T-helper 1 cell (primary cell): Measurements from ENCODE around the gene GALNT9.
"Not testable (repeated sequence)": the region's sequence is repeated elsewhere in the genome, so short reads cannot be mapped to it uniquely, and the experiment has no call there.

ENCODE experiments used
- DNase-seq, 5 donors: peaks; one replicate each; pipeline ENCODE4 v3.0.0-alpha.2; 2012 to 2020

GALNT9 gene

DNA sequence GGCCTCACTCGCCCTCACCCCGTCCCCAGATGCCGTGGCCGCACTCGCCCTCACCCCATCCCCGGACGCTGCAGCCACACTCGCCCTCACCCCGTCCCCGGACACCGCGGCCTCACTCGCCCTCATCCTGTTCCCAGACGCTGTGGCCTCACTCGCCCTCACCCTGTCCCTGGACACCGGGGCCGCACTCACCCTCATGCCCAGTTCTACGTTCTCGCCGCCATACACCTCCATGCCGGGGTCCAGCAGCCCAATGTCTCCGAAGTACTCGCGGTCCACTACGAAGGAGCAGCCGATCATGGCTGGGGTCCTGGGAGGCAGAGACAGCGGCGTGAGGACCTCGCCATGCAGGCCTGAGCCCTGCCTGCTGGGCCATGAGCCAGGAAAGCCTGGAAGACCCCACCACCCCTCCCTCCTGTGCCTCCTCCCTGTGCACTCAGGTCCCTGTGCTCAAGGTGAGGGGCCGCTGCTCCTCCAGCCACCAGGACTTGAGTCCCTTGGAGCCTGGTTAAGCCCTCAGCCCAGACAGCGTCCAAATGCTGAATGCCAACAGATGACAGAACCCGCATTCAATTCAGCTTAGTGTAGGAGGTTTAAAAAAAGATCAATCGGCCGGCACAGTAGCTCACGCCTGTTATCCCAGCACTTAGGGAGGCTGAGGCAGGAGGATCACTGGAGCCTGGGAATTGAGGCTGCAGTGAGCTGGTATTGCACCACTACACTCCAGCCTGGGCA lies 81.5 kb downstream of the GALNT9 start:
- DNase-seq, result no peak

- no peak for DNase-seq
Observed at GRCh38 chr12:132246997-132247717, 82.2 kb downstream of the GALNT9 start.

DNA sequence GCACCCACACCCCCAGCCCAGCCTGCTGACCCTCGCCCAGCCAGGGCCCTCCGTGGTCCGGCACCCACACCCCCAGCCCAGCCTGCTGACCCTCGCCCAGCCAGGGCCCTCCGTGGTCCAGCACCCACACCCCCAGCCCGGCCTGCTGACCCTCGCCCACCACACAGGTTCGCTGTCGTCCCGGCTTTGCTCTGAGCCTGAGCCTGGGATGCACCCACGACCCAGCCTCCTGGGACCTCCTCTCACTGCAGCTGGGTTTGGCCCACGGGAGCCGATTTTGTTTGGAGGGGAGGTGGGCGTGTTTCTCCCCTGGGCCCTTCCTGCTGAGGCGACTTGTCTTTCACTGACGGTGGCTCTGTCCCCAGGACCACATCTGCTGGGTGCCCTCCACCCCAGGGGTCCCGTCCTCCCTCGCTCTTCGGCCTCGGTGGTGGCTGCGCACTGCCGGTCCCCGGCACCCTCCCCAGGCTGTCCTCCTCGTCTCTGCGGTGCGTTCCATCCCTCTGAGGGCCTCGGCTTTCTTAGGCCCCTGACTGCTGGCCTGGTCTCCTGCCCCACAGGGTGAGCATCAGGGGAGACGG lies 83.8 kb downstream of the GALNT9 start:
- DNase-seq, result no peak

DNA sequence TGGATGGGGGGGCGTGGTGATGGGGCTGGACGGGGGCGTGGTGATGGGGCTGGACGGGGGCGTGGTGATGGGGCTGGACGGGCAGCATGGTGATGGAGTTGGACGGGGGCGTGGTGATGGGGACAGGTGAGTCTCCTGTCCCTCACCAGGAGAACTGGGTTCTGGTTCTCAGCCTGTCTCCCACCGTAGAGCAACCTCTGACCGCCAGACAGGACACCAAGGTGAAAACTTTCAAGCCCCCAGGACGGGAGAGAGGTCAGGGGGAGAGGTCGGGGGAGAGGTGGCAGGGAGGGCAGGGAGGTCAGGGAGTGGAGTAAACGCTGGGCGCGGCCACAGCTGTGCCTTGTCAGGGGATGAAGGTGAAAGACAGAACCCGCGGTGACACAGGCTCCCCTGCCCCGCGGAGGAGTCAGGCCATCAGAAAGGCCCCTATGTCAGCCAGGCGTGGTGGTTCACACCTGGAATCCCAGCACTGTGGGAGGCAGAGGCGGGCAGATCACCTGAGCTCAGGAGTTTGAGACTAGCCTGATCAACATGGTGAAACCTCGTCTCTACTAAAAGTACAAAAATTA lies 84.6 kb downstream of the GALNT9 start:
- DNase-seq, result no peak

- no peak for DNase-seq
Observed at GRCh38 chr12:132243596-132244310, 85.6 kb downstream of the GALNT9 start.

DNA sequence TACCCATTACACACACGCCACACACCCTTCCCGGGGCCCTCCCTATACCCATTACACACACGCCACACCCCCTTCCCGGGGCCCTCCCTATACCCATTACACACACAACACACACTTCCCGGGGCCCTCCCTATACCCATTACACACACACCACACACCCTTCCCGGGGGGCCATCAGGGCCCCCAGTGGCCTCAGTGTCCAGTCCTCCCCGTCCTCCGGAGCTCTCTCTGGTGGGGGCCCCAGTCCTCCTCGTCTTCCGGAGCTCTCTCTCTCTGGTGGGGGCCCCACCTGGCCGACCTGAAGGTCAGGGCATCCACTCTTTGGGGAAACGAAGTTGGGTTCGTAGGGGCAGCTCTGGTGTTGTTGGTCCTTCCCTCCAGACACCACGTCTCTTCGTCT lies 86.2 kb downstream of the GALNT9 start:
- DNase-seq, result not testable (repeated sequence)

- not testable (repeated sequence) for DNase-seq
Observed at GRCh38 chr12:132240669-132241007, 88.8 kb downstream of the GALNT9 start.

- DNase-seq, result no peak
Observed at GRCh38 chr12:132239796-132240668, 89.4 kb downstream of the GALNT9 start.

DNA sequence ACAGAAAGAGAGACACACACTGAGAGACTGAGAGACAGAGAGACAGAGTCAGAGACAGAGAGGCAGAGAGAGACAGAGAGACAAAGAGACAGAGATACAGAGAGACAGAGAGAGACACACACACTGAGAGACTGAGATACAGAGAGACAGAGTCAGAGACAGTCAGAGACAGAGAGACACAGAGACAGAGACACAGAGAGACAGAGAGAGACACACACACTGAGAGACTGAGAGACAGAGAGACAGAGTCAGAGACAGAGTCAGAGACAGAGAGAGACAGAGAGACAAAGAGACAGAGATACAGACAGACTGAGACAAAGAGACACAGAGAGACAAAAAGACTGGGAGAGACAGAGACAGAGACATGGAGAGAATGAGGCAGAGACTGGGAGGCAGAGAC lies 90.0 kb downstream of the GALNT9 start:
- DNase-seq, result no peak

- no peak for DNase-seq
Observed at GRCh38 chr12:132238884-132239283, 90.5 kb downstream of the GALNT9 start.

GRCh38 chr12:132238488-132238854 lies 90.9 kb downstream of the GALNT9 start:
- no peak for DNase-seq

DNA sequence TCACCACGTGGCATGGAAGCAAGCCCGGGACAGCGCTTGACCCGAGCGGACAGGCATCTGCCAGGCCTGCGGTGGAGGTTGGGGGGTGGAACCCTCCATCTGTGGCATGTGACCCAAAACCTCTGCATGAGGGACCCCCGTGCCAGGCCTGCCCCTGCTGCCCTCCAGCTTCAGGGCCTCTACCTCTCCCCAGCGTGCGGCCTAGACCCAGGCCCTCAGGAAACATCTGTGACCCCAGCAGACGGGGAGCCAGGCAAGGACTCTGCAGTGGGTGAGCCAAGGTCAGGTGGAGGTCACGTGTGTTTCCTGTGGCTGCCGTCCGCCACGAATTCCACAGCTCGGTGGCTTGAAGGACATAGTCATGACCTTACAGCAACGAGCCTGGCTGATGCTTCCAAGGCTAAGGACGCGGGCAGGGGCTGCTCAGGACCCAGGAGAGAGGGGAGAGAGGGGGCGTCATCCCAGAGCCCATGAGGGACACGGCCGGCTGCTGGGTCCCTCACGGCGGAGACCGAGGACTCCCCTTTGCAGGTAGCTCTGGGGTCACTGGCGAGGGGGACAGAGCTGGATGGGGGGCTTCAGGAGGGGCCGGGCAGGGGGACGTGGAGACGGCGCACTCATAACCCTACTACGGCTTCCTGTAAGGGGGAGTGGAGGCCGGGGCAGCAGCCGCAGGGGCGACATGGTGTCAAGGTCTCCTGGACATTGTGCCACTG lies 91.5 kb downstream of the GALNT9 start:
- no peak for DNase-seq

DNA sequence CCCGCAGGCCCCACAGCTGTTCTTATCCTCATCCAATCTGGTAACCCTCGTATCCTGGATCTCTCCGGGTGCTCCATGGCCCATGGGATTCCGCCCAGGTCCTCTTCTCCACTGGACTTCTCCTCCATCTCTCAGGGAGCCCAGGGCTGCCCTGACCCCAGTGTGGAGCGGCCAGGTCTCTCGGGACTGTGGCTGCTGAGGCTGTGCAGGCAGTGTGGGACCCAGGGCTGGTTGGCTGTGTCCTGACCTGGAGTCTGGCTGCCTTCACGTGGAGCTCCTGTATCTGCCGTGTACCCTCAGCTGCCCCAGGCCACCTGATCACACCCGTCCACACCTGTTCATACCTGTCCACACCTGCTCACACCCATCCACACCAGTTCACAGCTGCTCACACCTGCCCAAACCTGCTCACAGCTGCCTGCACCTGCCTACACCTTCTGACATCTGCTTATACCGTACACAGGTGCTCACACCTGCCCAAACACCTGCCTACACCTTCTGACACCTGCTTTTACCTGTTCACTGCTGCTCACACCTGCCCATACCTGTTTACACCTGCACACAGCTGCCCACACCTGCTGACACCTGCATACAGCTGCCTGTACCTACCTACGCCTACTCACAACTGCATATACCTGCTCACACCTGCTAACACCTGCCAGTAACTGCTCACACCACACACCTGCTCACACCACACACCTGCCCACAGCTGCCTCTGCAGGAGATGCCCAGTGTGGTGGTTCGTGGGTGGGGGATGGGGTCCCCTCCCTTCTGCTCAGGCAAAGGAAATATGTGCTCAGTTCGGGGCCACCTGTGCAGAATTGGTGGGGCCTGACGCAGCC lies 92.2 kb downstream of the GALNT9 start:
- no peak for DNase-seq

DNA sequence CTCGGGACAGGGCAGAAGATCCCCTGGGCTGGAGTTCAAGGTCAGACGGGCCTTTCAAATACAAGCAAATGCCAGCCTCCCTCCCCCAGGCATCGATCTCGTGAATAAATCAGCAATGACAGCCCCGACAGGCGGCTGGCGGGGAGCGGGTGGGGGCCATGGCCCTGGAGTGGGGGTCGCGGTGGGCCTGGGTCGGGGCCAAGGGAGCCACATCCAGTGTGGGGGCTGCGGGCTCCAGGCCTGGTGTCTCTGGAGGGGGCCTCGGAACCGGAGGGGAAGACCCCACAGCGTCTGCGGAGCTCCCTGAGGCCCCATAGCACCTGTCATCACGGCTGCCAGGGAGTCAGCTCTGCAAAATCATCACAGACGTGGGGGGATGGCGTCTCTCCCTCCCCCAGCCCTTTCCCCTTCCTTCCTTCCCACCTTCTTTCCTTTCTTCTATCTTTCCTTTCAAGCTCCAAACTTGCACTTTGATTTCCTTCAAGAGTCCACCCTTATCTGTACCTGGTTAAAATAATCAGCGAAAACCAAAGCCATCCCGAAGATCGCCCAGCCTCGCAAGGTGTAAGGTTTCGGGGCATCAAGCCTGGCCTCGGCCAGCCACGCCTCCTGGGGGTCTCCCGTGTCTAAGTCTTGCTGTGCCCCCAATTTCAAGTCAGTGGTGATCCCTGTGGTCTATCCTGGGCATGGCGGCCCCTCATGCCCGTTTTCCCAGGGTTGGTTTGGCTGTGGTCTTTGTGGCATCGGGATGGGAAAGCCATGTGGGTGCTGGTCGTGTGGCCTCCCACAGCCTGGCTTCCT lies 93.1 kb downstream of the GALNT9 start:
- DNase-seq, result no peak

DNA sequence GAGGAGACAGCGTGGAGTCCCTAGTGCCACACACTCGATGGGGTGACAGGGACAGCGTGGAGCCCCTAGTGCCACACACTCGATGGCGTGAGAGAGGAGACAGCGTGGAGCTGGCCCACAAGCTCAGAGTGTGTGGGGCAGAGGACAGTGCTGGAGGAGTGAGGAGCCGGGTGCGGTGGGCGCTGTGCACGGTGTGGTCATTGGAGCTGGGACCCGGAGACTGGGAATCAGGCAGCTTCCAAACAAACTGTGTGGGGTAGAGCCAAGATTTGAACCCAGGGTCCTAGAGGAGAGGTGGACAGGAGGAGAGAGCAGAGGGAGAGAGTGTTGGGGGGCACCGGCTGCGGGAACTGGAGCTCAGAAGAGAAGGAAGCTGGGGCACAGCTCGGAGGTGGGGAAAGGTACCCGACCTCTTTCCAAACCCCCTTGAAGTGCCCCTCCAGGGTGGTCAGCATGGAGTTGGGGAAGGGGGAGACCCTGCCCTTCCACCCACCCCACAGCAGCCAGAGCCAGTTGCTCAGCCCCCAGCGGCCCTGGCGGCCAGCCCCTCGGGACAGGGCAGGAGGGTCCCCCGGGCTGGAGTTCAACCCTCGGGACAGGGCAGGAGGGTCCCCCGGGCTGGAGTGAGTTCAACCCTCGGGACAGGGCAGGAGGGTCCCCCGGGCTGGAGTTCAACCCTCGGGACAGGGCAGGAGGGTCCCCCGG lies 94.1 kb downstream of the GALNT9 start:
- DNase-seq, result no peak

GRCh38 chr12:132230381-132230780 lies 99.0 kb downstream of the GALNT9 start:
- DNase-seq, result no peak

GRCh38 chr12:132229926-132230325 lies 99.5 kb downstream of the GALNT9 start:
- no peak for DNase-seq

DNA sequence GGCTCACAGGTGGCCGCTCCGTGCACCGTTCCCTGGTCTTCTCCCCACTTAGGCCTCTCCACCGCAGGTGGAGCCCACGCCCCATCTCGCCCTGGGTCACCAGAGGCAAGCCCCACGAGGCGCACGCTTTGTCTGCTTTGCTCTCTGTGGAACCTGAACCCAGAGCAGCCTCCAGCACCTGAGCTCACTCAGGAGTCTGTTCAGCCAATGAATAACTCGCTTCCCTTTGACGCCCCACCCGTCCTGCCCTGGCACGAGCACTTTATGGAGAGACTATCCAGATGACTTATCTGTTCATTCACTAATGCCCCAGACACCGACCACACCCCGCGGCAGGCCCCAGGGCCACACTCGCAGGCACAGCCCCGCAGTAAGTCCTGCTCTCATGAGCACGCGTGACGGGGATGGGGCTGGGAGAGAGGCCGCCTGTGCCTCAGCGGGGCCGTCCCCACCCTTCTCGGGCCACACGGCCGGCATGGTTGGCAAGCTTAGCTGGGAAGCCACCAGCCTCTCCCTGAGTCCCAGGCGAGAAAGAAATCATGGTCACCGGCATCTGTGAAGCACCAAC lies 100.1 kb downstream of the GALNT9 start:
- DNase-seq, result no peak
